ENCODE results near the gene ZNF85. TPM values are rescaled to one million over a fixed set of nuclear protein-coding genes. Genes with fewer than 3 reads are reported as not detected.
"Not testable (repeated sequence)": the region's sequence is repeated elsewhere in the genome, so short reads cannot be mapped to it uniquely, and the experiment has no call there.

Gene ZNF85
- total RNA-seq = 3.2 and 4.3 TPM in 2 replicates

- no peak for TF ChIP-seq CTCF (IDR thresholded peaks at IDR 0.05; ENCODE audit: insufficient read depth, low read length, poor library complexity, severe bottlenecking)
- no peaks in the 10 kb centered on the region for H3K36me3 ChIP-seq (ENCODE audit: control insufficient read depth, insufficient read depth, low read length)
- peak within 1 kb of the TSS; percentile 75 for H3K4me3 ChIP-seq (ENCODE audit: low read depth, low read length)
- DNase-seq (ENCODE audit: low read depth) = peak; percentile 67
- H3K27me3 ChIP-seq (ENCODE audit: control insufficient read depth, insufficient read depth, low read length) = no peaks in the 10 kb centered on the region
Observed at GRCh38 chr19:20923077-20923871, at the start of gene ZNF85. Gene ZNF85, plus strand, starts transcription at chr19:20923251. Its CDS starts 150 bp downstream, at chr19:20923401.

- Histone ChIP-seq H3K36me3 (ENCODE audit: control insufficient read depth, insufficient read depth, low read length) (no peaks in the 10 kb centered on the region), H3K4me3 (ENCODE audit: low read depth, low read length) (no peak overlapping the region), H3K27me3 (ENCODE audit: control insufficient read depth, insufficient read depth, low read length) (no peaks in the 10 kb centered on the region)
- DNase-seq (ENCODE audit: low read depth) = no peak
- no peak for TF ChIP-seq CTCF (IDR thresholded peaks at IDR 0.05; ENCODE audit: insufficient read depth, low read length, poor library complexity, severe bottlenecking)
Observed at GRCh38 chr19:20879501-20879900, 43.5 kb upstream of the ZNF85 start.

DNA sequence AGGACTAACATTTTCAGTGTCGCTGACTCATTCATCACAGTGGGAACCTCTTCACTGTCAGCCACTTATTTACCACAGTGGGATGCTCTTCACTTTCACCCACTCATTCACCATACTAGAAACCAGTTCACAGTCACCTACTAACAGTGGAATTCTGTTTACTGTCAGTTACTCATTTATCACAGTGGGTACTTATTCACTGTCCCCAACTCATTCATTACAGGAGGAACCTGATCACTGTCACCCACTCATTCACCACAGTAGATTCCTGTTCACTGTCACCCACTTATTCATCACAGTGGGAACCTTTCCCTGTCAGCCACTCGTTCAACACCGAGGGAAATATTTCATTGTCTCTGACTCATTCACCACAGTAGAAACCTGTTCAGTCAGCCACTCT is 10.1 kb upstream of the ZNF85 start:
- DNase-seq (ENCODE audit: low read depth) = no peak
- Histone ChIP-seq H3K36me3 (ENCODE audit: control insufficient read depth, insufficient read depth, low read length) (no peaks in the 10 kb centered on the region), H3K27me3 (ENCODE audit: control insufficient read depth, insufficient read depth, low read length) (no peaks in the 10 kb centered on the region), H3K4me3 (ENCODE audit: low read depth, low read length) (no peak overlapping the region)
- TF ChIP-seq CTCF (IDR thresholded peaks at IDR 0.05; ENCODE audit: insufficient read depth, low read length, poor library complexity, severe bottlenecking) = no peak

GRCh38 chr19:20925481-20925880 is 2.4 kb downstream of the ZNF85 start:
- no peak overlapping the region for H3K4me3 ChIP-seq (ENCODE audit: low read depth, low read length)
- no peak for DNase-seq (ENCODE audit: low read depth)
- H3K27me3 ChIP-seq (ENCODE audit: control insufficient read depth, insufficient read depth, low read length) = no peaks in the 10 kb centered on the region
- no peak for TF ChIP-seq CTCF (IDR thresholded peaks at IDR 0.05; ENCODE audit: insufficient read depth, low read length, poor library complexity, severe bottlenecking)
- no peaks in the 10 kb centered on the region for H3K36me3 ChIP-seq (ENCODE audit: control insufficient read depth, insufficient read depth, low read length)

GRCh38 chr19:20926796-20927195 is 3.7 kb downstream of the ZNF85 start:
- H3K27me3 ChIP-seq (ENCODE audit: control insufficient read depth, insufficient read depth, low read length) = no peaks in the 10 kb centered on the region
- DNase-seq (ENCODE audit: low read depth) = no peak
- TF ChIP-seq CTCF (IDR thresholded peaks at IDR 0.05; ENCODE audit: insufficient read depth, low read length, poor library complexity, severe bottlenecking) = no peak
- no peaks in the 10 kb centered on the region for H3K36me3 ChIP-seq (ENCODE audit: control insufficient read depth, insufficient read depth, low read length)
- no peak overlapping the region for H3K4me3 ChIP-seq (ENCODE audit: low read depth, low read length)

- Histone ChIP-seq H3K36me3 (ENCODE audit: control insufficient read depth, insufficient read depth, low read length) (no peaks in the 10 kb centered on the region), H3K27me3 (ENCODE audit: control insufficient read depth, insufficient read depth, low read length) (no peaks in the 10 kb centered on the region), H3K4me3 (ENCODE audit: low read depth, low read length) (no peak overlapping the region)
- TF ChIP-seq CTCF (IDR thresholded peaks at IDR 0.05; ENCODE audit: insufficient read depth, low read length, poor library complexity, severe bottlenecking) = no peak
- no peak for DNase-seq (ENCODE audit: low read depth)
Observed at GRCh38 chr19:20928371-20928770, 5.3 kb downstream of the ZNF85 start.

DNA sequence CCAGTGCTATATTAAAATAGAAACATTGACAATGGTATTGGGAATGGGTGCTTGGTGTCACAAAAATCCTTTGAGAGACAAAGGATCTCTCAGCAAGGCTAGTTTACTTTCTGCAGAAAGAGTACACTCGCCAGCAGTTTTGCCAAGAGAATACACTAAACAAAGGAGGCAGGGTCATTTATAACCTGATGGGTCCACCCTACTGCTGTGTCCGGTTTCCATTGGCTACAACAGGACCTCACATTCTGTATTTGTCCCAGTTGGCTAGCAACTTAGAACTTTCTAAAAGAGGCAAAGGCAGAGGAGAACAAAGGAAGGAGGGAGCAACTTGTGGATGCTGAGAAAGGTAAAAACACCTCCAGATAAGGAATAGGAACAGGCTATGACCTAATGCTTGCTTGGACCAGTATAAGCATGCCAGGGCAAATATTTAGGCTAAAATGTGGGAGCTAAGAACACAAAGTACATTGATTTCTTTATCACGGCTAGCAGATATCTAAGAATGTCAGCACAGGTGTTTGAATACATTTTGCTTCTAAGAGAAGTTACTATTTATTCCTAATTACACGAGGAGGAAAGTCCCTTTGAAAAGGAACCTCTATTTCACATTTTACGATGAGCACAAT is 13.4 kb downstream of the ZNF85 start:
- H3K36me3 ChIP-seq (ENCODE audit: control insufficient read depth, insufficient read depth, low read length) = not testable (repeated sequence)

DNA sequence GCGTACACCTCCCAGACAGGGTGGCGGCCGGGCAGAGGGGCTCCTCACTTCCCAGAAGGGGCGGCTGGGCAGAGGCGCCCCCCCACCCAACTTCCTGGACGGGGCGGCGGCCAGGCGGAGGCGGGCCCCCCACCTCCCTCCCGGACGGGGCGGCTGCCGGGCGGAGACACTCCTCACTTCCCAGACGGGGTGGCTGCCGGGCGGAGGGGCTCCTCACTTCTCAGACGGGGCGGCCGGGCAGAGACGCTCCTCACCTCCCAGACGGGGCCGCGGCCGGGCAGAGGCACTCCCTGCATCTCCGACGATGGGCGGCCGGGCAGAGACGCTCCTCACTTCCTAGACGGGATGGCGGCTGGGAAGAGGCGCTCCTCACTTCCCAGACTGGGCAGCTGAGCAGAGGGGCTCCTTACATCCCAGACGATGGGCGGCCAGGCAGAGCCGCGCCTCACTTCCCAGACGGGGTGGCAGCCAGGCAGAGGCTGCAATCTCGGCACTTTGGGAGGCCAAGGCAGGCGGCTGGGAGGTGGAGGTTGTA is 29.6 kb downstream of the ZNF85 start:
- H3K4me3 ChIP-seq (ENCODE audit: low read depth, low read length); DNase-seq (ENCODE audit: low read depth); H3K27me3 ChIP-seq (ENCODE audit: control insufficient read depth, insufficient read depth, low read length); H3K36me3 ChIP-seq (ENCODE audit: control insufficient read depth, insufficient read depth, low read length): not testable (repeated sequence)

More for the DNA sequence above, 13.4 kb downstream of the ZNF85 start:
- not testable (repeated sequence) for H3K4me3 ChIP-seq (ENCODE audit: low read depth, low read length); H3K27me3 ChIP-seq (ENCODE audit: control insufficient read depth, insufficient read depth, low read length); DNase-seq (ENCODE audit: low read depth)
